Measurements from ENCODE around the gene HIPK4.

The HIPK4 gene

DNA sequence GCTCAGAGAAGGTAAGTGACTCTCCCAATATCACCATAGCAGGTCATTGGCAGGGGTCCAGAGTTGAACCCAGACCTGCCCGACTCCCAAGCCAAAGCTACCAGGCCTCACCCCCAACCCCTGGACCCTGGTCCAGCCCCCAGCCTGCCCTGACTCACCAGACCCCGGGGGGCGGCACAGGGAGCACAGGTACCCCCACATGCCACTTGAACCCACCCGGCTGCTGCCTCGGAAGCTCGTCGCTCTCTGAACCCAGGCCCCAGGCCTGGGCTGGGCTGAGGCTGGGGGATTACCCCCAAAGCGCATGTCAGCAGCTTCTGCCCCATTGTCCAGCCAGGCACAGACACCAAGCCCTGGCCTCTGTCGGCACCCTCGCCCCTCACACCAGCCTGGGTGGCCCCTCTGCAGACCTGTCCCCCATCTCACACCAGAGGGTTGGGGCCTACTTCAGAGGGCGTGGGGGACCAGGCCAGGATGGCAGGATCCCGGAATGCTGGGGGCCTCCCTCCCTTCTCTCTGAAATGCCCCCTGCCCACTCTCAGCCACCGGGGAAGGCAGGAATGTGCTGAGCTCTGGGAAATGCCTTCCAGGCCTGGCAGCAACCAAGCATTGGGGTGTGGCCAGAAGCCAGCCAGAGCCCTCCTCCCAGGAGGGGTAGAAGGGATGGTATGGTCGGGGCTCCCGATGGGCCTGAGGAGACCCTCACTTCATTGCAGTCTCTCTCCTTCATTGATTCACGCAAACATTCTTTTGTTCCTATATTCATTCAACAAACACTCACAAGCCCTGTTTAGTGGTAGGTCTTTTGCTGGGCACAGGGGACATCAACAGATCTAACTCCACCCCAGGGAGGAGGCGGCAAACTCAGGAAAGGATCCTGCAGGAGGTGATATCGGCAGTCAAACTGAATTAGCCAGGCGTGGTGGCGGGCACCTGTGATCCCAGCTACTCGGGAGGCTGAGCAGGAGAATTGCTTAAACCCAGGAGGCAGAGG lies 24.9 kb upstream of the HIPK4 start:
- TF ChIP-seq POLR2AphosphoS5 (IDR thresholded peaks at IDR 0.05; ENCODE audit: low read depth, low read length) (no peak), TAF1 (IDR thresholded peaks at IDR 0.05; ENCODE audit: borderline replicate concordance, insufficient read depth, low read length) (no peak), SIN3A (IDR thresholded peaks at IDR 0.05; ENCODE audit: borderline replicate concordance, insufficient read depth, low read length) (no peak), FOXP2 (optimal IDR thresholded peaks at IDR 0.05; ENCODE audit: borderline replicate concordance, extremely low read depth, extremely low read length, insufficient read depth) (no peak)
- TF ChIP-seq, protein P1, sequence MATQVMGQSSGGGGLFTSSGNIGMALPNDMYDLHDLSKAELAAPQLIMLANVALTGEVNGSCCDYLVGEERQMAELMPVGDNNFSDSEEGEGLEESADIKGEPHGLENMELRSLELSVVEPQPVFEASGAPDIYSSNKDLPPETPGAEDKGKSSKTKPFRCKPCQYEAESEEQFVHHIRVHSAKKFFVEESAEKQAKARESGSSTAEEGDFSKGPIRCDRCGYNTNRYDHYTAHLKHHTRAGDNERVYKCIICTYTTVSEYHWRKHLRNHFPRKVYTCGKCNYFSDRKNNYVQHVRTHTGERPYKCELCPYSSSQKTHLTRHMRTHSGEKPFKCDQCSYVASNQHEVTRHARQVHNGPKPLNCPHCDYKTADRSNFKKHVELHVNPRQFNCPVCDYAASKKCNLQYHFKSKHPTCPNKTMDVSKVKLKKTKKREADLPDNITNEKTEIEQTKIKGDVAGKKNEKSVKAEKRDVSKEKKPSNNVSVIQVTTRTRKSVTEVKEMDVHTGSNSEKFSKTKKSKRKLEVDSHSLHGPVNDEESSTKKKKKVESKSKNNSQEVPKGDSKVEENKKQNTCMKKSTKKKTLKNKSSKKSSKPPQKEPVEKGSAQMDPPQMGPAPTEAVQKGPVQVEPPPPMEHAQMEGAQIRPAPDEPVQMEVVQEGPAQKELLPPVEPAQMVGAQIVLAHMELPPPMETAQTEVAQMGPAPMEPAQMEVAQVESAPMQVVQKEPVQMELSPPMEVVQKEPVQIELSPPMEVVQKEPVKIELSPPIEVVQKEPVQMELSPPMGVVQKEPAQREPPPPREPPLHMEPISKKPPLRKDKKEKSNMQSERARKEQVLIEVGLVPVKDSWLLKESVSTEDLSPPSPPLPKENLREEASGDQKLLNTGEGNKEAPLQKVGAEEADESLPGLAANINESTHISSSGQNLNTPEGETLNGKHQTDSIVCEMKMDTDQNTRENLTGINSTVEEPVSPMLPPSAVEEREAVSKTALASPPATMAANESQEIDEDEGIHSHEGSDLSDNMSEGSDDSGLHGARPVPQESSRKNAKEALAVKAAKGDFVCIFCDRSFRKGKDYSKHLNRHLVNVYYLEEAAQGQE (IDR thresholded peaks at IDR 0.05; ENCODE audit: insufficient read depth in 1 of 2, low read depth in 2 of 2, low read length in 2 of 2) = no peak

DNA sequence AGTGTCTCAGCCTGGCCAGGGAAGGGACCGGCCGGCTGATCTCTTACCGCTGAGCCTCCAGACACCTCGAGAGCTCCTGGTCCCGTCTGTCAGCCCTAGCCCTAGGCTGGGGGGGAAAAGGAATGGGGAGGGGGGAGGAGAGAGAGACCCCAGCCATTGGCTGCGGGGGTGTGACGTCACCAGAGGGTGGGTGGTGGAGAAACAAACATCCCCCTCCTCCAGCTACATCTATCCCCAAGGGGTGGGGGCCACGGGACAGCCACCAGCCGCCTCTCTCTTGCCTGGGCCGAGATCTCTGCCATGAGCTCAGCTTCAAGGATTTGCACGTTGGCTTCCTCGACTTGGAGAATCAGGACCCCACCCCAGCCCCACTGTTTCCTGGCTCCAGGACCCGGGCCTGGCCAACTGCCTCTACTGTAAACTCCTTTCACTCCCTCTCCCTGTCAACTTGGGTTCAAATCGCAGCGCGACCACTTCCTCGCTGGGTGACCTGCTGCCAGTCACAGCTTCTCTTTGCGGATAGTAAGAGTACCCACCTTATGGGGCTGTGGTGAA lies 23.4 kb upstream of the HIPK4 start, which contains the start of gene PRX:
TSS of gene PRX (minus strand) at position 88 of the 555 bp plus-strand sequence. CDS start 5,446 bp downstream, outside the sequence.
- TF ChIP-seq SIN3A (IDR thresholded peaks at IDR 0.05; ENCODE audit: borderline replicate concordance, insufficient read depth, low read length) (no peak), TAF1 (IDR thresholded peaks at IDR 0.05; ENCODE audit: borderline replicate concordance, insufficient read depth, low read length) (no peak), POLR2AphosphoS5 (IDR thresholded peaks at IDR 0.05; ENCODE audit: low read depth, low read length) (no peak), FOXP2 (optimal IDR thresholded peaks at IDR 0.05; ENCODE audit: borderline replicate concordance, extremely low read depth, extremely low read length, insufficient read depth) (no peak)
- TF ChIP-seq, protein P1 (IDR thresholded peaks at IDR 0.05; ENCODE audit: insufficient read depth in 1 of 2, low read depth in 2 of 2, low read length in 2 of 2) = no peak

DNA sequence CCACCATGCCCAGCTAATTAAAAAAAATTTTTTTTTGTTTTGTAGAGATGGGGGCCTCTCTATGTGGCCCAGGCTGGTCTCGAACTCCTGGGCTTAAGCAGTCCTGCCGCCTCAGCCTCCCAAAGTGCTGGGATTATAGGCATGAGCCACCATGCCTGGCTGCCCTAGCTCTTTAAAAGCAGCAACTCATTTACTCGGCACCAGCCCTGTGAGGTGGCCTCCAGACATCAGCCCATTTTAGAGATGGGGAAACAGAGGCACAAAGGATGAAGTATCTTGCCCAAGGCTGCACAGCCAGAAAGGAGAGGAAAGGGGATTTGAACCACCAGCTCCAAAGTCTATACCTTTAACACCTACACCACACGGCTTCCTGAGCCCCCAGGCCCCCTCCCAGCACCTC lies 22.9 kb upstream of the HIPK4 start:
- TF ChIP-seq FOXP2 (optimal IDR thresholded peaks at IDR 0.05; ENCODE audit: borderline replicate concordance, extremely low read depth, extremely low read length, insufficient read depth) = no peak
- TF ChIP-seq, protein P1 (IDR thresholded peaks at IDR 0.05; ENCODE audit: insufficient read depth in 1 of 2, low read depth in 2 of 2, low read length in 2 of 2) = no peak
- TF ChIP-seq POLR2AphosphoS5 (IDR thresholded peaks at IDR 0.05; ENCODE audit: low read depth, low read length) = no peak
- TF ChIP-seq TAF1 (IDR thresholded peaks at IDR 0.05; ENCODE audit: borderline replicate concordance, insufficient read depth, low read length) = no peak
- TF ChIP-seq SIN3A (IDR thresholded peaks at IDR 0.05; ENCODE audit: borderline replicate concordance, insufficient read depth, low read length) = no peak

DNA sequence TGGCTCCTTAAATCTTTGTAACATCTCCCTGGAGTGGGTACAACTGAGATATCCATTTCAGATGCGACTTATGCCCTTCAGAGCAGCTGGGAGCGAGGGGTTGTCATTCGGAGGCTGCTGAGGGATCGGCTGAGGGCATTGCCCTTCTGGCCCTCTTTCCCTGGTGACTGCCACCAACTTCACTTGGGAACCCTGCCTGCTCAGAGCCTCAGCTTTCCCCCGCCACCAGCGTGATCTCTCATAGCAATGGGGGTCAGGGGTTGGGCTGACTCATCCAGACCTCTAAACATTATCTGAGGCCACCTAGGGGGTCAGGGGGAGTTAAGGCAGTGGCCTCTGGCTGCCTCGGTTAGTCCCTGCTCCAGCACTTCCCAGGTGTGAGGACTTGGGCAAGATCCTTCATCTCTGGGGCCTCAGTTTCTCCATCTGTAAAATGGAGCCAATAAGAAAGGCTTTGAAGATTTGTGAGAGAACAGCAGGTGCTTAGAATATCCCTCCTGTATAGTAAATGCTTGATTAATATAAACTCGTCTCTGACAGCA lies 22.0 kb upstream of the HIPK4 start:
- TF ChIP-seq, protein P1 (IDR thresholded peaks at IDR 0.05; ENCODE audit: insufficient read depth in 1 of 2, low read depth in 2 of 2, low read length in 2 of 2) = no peak
- no peak for TF ChIP-seq SIN3A (IDR thresholded peaks at IDR 0.05; ENCODE audit: borderline replicate concordance, insufficient read depth, low read length)
- no peak for TF ChIP-seq POLR2AphosphoS5 (IDR thresholded peaks at IDR 0.05; ENCODE audit: low read depth, low read length)
- no peak for TF ChIP-seq TAF1 (IDR thresholded peaks at IDR 0.05; ENCODE audit: borderline replicate concordance, insufficient read depth, low read length)
- no peak for TF ChIP-seq FOXP2 (optimal IDR thresholded peaks at IDR 0.05; ENCODE audit: borderline replicate concordance, extremely low read depth, extremely low read length, insufficient read depth)
